K562 (cell line): ENCODE measurements around the gene ADORA3. TPM values are rescaled to one million over a fixed set of nuclear protein-coding genes. Genes with fewer than 3 reads are reported as not detected.

Experiments
- ATAC-seq: fragments of 200-7000 bp; cut with Tn5 transposase; 3 replicates; pipeline ENCODE4 v1.9.1; 2020; ENCODE audit warnings: moderate library complexity
- BruUV-seq: library from RNA; stranded (reverse); fragments of 400-500 nt; replicated peaks from 2 replicates; lab custom pipeline; 2021; lab: Mats Ljungman, UMichigan
- CTCF ChIA-PET: fragments of 300-600 bp; formaldehyde crosslinking; extraction: SDS; loops from one replicate; lab custom pipeline; 2021; ENCODE audit warnings: low intra/inter-chr PET ratio; lab: Yijun Ruan, JAX
- POLR2A ChIA-PET: fragments of 300-600, 350-650 bp; sonication (Branson Sonifier 250); formaldehyde crosslinking; extraction: SDS; loops from one replicate; lab custom pipeline; 2021; ENCODE audit warnings: antibody characterized with exemption, inconsistent platforms; lab: Yijun Ruan, JAX
- DNase-seq, 4 experiments: peaks; one replicate each; pipeline versions ENCODE4 v3.0.0 to v3.0.0-alpha.2; 2011 to 2018; ENCODE audit warnings: low spot score in 3 of 4, mixed read lengths in 3 of 4; ENCODE audit errors: extremely low read depth in 1 of 4
- FAIRE-seq: peaks from 2 replicates; lab custom pipeline; 2011; peaks lifted over from hg19 to GRCh38; lab: Jason Lieb, UNC
- H2AFZ ChIP-seq: 2 replicates; pipeline ENCODE4 v1.6.0; 2011; ENCODE audit warnings: low read depth, low read length, control low read depth, inconsistent platforms
- H3K27ac ChIP-seq: fragments of 200-600 bp; 3 replicates; pipeline ENCODE4 v1.8.0; 2011; ENCODE audit warnings: low read depth, mild to moderate bottlenecking, control low read depth, inconsistent platforms, low read length, moderate library complexity, mixed read lengths; ENCODE audit errors: extremely low read depth
- H3K27me3 ChIP-seq, 2 experiments: fragments of 300-600 bp in 1 of 2; 2 replicates in 1 of 2; 3 replicates in 1 of 2; pipeline versions ENCODE4 v1.6.0 to v1.8.0; 2011; ENCODE audit warnings: inconsistent platforms in 2 of 2, low read length in 2 of 2, mild to moderate bottlenecking in 1 of 2, mixed read lengths in 1 of 2, moderate library complexity in 1 of 2; ENCODE audit not compliant: control insufficient read depth in 2 of 2, insufficient read depth in 2 of 2
- H3K36me3 ChIP-seq: fragments of 300-600 bp; 3 replicates; pipeline ENCODE4 v1.8.0; 2011; ENCODE audit warnings: mild to moderate bottlenecking, low read length, inconsistent platforms; ENCODE audit not compliant: control insufficient read depth, insufficient read depth
- H3K4me1 ChIP-seq, 2 experiments: fragments of 200-600 bp in 1 of 2; replicated peaks in 1 of 2; 2 replicates in 1 of 2; 3 replicates in 1 of 2; pipeline versions ENCODE4 v1.5.1 to v1.8.0; 2011; ENCODE audit warnings: inconsistent platforms in 2 of 2, low read length in 2 of 2, mild to moderate bottlenecking in 1 of 2, mixed read lengths in 1 of 2, moderate library complexity in 1 of 2; ENCODE audit not compliant: control insufficient read depth in 2 of 2, insufficient read depth in 2 of 2
- H3K4me2 ChIP-seq: 2 replicates; pipeline ENCODE4 v1.6.1; 2011; ENCODE audit warnings: low read length, control low read depth, inconsistent platforms, mixed read lengths; ENCODE audit not compliant: insufficient read depth
- H3K4me3 ChIP-seq: fragments of 200-600 bp; sonication (generic), shearing (Covaris generic); 2 replicates; pipeline ENCODE4 v1.5.1; 2016; ENCODE audit warnings: control low read depth, inconsistent platforms
- H3K79me2 ChIP-seq: fragments of 200-600 bp; 3 replicates; pipeline ENCODE4 v1.8.0; 2011; ENCODE audit warnings: low read length, inconsistent platforms; ENCODE audit not compliant: control insufficient read depth, insufficient read depth
- H3K9ac ChIP-seq, 2 experiments: 2 replicates each; pipeline versions ENCODE4 v1.6.0 to v1.6.1; 2011; ENCODE audit warnings: low read depth in 2 of 2, low read length in 2 of 2, control low read depth in 1 of 2, inconsistent platforms in 1 of 2, mild to moderate bottlenecking in 1 of 2, mixed read lengths in 1 of 2; ENCODE audit not compliant: insufficient read depth in 1 of 2
- H3K9me1 ChIP-seq: one replicate; pipeline ENCODE4 v1.6.0; 2011; ENCODE audit warnings: inconsistent platforms, mild to moderate bottlenecking, low read length, moderate library complexity; ENCODE audit not compliant: control insufficient read depth, insufficient read depth
- H3K9me3 ChIP-seq: replicated peaks from 2 replicates; pipeline ENCODE4 v1.5.1; 2011; ENCODE audit warnings: low read depth, low read length, inconsistent platforms; ENCODE audit not compliant: control insufficient read depth, insufficient read depth
- H4K20me1 ChIP-seq: replicated peaks from 2 replicates; pipeline ENCODE4 v1.6.1; 2011; ENCODE audit warnings: low read length, inconsistent platforms, mixed read lengths; ENCODE audit not compliant: control insufficient read depth, insufficient read depth
- AFF4 ChIP-seq: sonication (generic); formaldehyde crosslinking; IDR thresholded peaks from 2 replicates; pipeline ENCODE4 v1.8.0; 2023; ENCODE audit warnings: mild to moderate bottlenecking, missing genetic modification reagents
- CC2D1A ChIP-seq: fragments of 450-650 bp; IDR thresholded peaks from 2 replicates; pipeline ENCODE4 v1.6.1; 2017; ENCODE audit warnings: mild to moderate bottlenecking
- CREM ChIP-seq: IDR thresholded peaks from 2 replicates; pipeline ENCODE4 v1.6.1; 2014; ENCODE audit warnings: antibody characterized with exemption, low read depth
- NCOA6 ChIP-seq: fragments of 450-650 bp; IDR thresholded peaks from 2 replicates; pipeline ENCODE4 v1.6.1; 2017; ENCODE audit warnings: mild to moderate bottlenecking
- NR1H2 ChIP-seq: sonication (generic); formaldehyde crosslinking; IDR thresholded peaks from 2 replicates; pipeline ENCODE4 v1.4.0; 2020; ENCODE audit warnings: mild to moderate bottlenecking, missing genetic modification reagents
- PML ChIP-seq: IDR thresholded peaks from 2 replicates; pipeline ENCODE4 v1.6.1; 2012; ENCODE audit warnings: low read length, inconsistent platforms
- PREB ChIP-seq: sonication (generic); formaldehyde crosslinking; IDR thresholded peaks from 2 replicates; pipeline ENCODE4 v1.8.1; 2023; ENCODE audit warnings: mild to moderate bottlenecking, missing genetic modification reagents
- SMARCC2 ChIP-seq: fragments of 450-650 bp; IDR thresholded peaks from 2 replicates; pipeline ENCODE4 v1.6.1; 2017; ENCODE audit warnings: antibody characterized with exemption, moderate library complexity, mild to moderate bottlenecking, low read depth
- SUPT5H ChIP-seq: fragments of 450-650 bp; IDR thresholded peaks from 2 replicates; pipeline ENCODE4 v1.6.1; 2016
- TBP ChIP-seq: optimal IDR thresholded peaks from 2 replicates; pipeline ENCODE3; 2011; ENCODE audit warnings: low read depth, low read length, improper control_type of control experiment
- THRAP3 ChIP-seq: fragments of 450-650 bp; IDR thresholded peaks from 2 replicates; pipeline ENCODE4 v1.6.1; 2016; ENCODE audit warnings: mild to moderate bottlenecking, inconsistent platforms, borderline replicate concordance
- TRIM28 ChIP-seq: fragments of 450-650 bp; IDR thresholded peaks from 2 replicates; pipeline ENCODE4 v1.6.1; 2017
- ZNF311 ChIP-seq: fragments of 250-450 bp; sonication (Bioruptor Pico); IDR thresholded peaks from 2 replicates; pipeline ENCODE4 v1.4.0; 2020; ENCODE audit warnings: mild to moderate bottlenecking, moderate library complexity
- ZNF507 ChIP-seq: conservative IDR thresholded peaks from 2 replicates; pipeline ENCODE4 v1.6.1; 2017; ENCODE audit warnings: missing genetic modification characterization, missing compliant biosample characterization
- ZNF512 ChIP-seq: IDR thresholded peaks from 2 replicates; pipeline ENCODE4 v1.6.1; 2016; ENCODE audit warnings: missing genetic modification characterization, missing compliant biosample characterization
- ZNF76 ChIP-seq: fragments of 250-450 bp; sonication (Bioruptor Pico); IDR thresholded peaks from 2 replicates; pipeline ENCODE4 v1.4.0; 2020; ENCODE audit warnings: mild to moderate bottlenecking, moderate library complexity, borderline replicate concordance
- ZNF764 ChIP-seq: fragments of 250-450 bp; sonication (Bioruptor Pico); IDR thresholded peaks from 2 replicates; pipeline ENCODE4 v1.4.0; 2020; ENCODE audit warnings: low read depth, mild to moderate bottlenecking, moderate library complexity
- WGBS: fragments of 100-300 bp; shearing (Covaris generic); methylation state at CpG from one replicate; pipeline ENCODE4 v1.1.6; 2016; ENCODE audit warnings: low coverage, mixed read lengths; ENCODE audit not compliant: insufficient coverage; ENCODE audit errors: missing lambda C conversion rate; 5-methylcytosine and 5-hydroxymethylcytosine counted together
- in situ Hi-C: fragments of 300-500 bp; cut with MboI; formaldehyde crosslinking; loops from 4 replicates; pipeline ENCODE4 v1.15.0; 2018; ENCODE audit warnings: inconsistent platforms, mixed read lengths
- intact Hi-C: fragments of 100-400 bp; cut with micrococcal nuclease; formaldehyde crosslinking; loops from 2 replicates; pipeline ENCODE4 v1.14.2; 2022
- polyA plus RNA-seq, 8 experiments: library from polyadenylated mRNA; depleted of rRNA in 4 of 8; stranded (reverse) in 5 of 8; unstranded in 3 of 8; fragments of >200 nt; fragmentation: Nextera tagmentation in 2 of 8; fragmentation: Illumina TruSeq in 1 of 8; extraction: Ambion mirVana in 2 of 8; extraction: Trizol in 1 of 8; gene quantifications; 2 replicates each; pipeline versions ENCODE4 v1.2.1 to v1.2.3, GENCODE V29; 2011 to 2014; ENCODE audit warnings: inconsistent platforms in 1 of 8, missing spikeins in 1 of 8
- total RNA-seq, 7 experiments: library from RNA; depleted of rRNA in 6 of 7; stranded (reverse); fragments of >200 nt in 6 of 7; fragmentation: Illumina TruSeq in 2 of 7; extraction: Trizol in 2 of 7; gene quantifications; 2 replicates each; pipeline versions ENCODE4 v1.2.1 to v1.2.3, GENCODE V29; 2011 to 2021; ENCODE audit warnings: low replicate concordance in 1 of 7

Gene ADORA3
- total and polyA plus RNA-seq, 9 of the 15 experiments (the other 6 are each of a cell fraction or from before 2014, with no cell fraction given) = 0.09 to 0.35 (median 0.16) TPM; not detected in 3

- Histone ChIP-seq H3K9me3 (no peaks in the 10 kb centered on the region), H4K20me1 (no peaks in the 10 kb centered on the region), H3K27me3 (no peaks in the 10 kb centered on the region), H3K36me3 (peaks cover 47% of the 10 kb centered on the region), H3K4me1 (peaks cover 7 to 34% of the 10 kb centered on the region in 2 experiments; a peak in 4 of 5 replicates), H3K79me2 (no peaks in the 10 kb centered on the region), H3K27ac (no peak overlapping the region), H3K4me3 (no peak overlapping the region), H3K9me1 (no peaks in the 10 kb centered on the region), H3K9ac (no peak overlapping the region)
- FAIRE-seq (no peak), DNase-seq (no peak)
- 0% methylated on average over 1 of the region's 1 CpG for WGBS
- POLR2A ChIA-PET = interaction anchor here (0.8 kb wide), 1 partner anchor 49 kb away, joined by 3 read pairs; no protein-coding TSS in a partner anchor
- in situ Hi-C loops = no loop called here
- TF ChIP-seq THRAP3 (no peak), PREB (CRISPR knock-in tag) (no peak), PML (no peak), CREM (no peak), NR1H2 (no peak), ZNF76 (no peak), SUPT5H (no peak), TRIM28 (no peak), AFF4 (no peak), NCOA6 (no peak), TBP (no peak), ZNF311 (CRISPR knock-in tag) (no peak), ZNF507 (tag) (peak; percentile 92), SMARCC2 (no peak), ZNF512 (tag) (peak; percentile 60), CC2D1A (no peak), ZNF764 (no peak)
- TF ChIP-seq, all 486 proteins: peak for 2
- no peak for ATAC-seq
- Histone ChIP-seq H2AFZ (no peak overlapping the region), H3K4me2 (no peak overlapping the region)
- intact Hi-C loops = no loop called here
- BruUV-seq = no TSS peak
- CTCF ChIA-PET = no interaction called here
These were observed 37.0 kb downstream of the ADORA3 start for GRCh38 chr1:111466480-111466879.
